Type B pancreatic cell (in vitro differentiated cells): ENCODE data around the gene GAGE12D. TPM values are rescaled to one million over a fixed set of nuclear protein-coding genes. Genes with fewer than 3 reads are reported as not detected.
A peak's percentile ranks its signal among the peaks of the same experiment; 100 is the strongest.
"Not testable (repeated sequence)": the region's sequence is repeated elsewhere in the genome, so short reads cannot be mapped to it uniquely, and the experiment has no call there.

Source experiments
- DNase-seq: peaks from one replicate; pipeline ENCODE4 v3.0.0; 2021; ENCODE audit warnings: mixed read lengths; ENCODE audit not compliant: unreplicated experiment; ENCODE audit errors: extremely low spot score
- H3K27ac Mint-ChIP-seq: 2 replicates; pipeline ENCODE4 v1.8.0; 2021; ENCODE audit warnings: mild to moderate bottlenecking, mixed read lengths
- H3K27me3 Mint-ChIP-seq: 2 replicates; pipeline ENCODE4 v1.8.0; 2021; ENCODE audit warnings: mixed read lengths
- H3K36me3 Mint-ChIP-seq: 2 replicates; pipeline ENCODE4 v1.8.0; 2021; ENCODE audit warnings: mixed read lengths
- H3K4me1 Mint-ChIP-seq: one replicate; pipeline ENCODE4 v1.8.0; 2021; ENCODE audit warnings: mixed read lengths; ENCODE audit not compliant: unreplicated experiment
- H3K4me3 Mint-ChIP-seq: 2 replicates; pipeline ENCODE4 v1.8.0; 2021; ENCODE audit warnings: mild to moderate bottlenecking, mixed read lengths
- H3K9me3 Mint-ChIP-seq: 2 replicates; pipeline ENCODE4 v1.8.0; 2021; ENCODE audit warnings: mixed read lengths
- long read RNA-seq: library from polyadenylated mRNA; unstranded; transcript quantifications from one replicate; pipeline ENCODE4 v2.0.0, GENCODE V29; 2020
- total RNA-seq: library from RNA; stranded (reverse); gene quantifications from 2 replicates; pipeline ENCODE4 v1.2.1, GENCODE V29; 2021; ENCODE audit warnings: low replicate concordance

The GAGE12D gene
- not detected in 2 replicates for total RNA-seq
- long read RNA-seq: 0 reads

DNA sequence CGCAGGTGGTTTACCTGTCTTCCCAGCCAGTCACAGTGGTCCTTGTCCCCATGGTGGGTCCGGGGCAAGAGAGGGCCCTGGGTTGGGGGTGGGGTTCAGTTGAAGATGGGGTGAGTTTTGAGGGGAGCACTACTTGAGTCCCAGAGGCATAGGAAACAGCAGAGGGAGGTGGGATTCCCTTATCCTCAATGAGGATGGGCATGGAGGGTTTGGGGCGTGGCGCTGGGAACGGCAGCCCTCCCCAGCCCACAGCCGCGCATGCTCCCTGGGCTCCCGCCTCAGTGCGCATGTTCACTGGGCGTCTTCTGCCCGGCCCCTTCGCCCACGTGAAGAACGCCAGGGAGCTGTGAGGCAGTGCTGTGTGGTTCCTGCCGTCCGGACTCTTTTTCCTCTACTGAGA lies at the start of gene GAGE12D:
TSS of gene GAGE12D (plus strand) at position 301 of the 400 bp plus-strand sequence. CDS start 1,155 bp downstream, outside the sequence.
- not testable (repeated sequence) for H3K4me3 Mint-ChIP-seq, H3K36me3 Mint-ChIP-seq, DNase-seq, H3K9me3 Mint-ChIP-seq, H3K27me3 Mint-ChIP-seq, H3K27ac Mint-ChIP-seq, H3K4me1 Mint-ChIP-seq

GRCh38 chrX:49531877-49532276 lies 9.7 kb upstream of the GAGE12D start, which contains the start of gene GAGE12C:
GAGE12C (plus strand) TSS chrX:49532177; CDS start chrX:49533332, 1,155 bp downstream.
- not testable (repeated sequence) for H3K9me3 Mint-ChIP-seq, H3K4me3 Mint-ChIP-seq, H3K36me3 Mint-ChIP-seq, DNase-seq, H3K27me3 Mint-ChIP-seq, H3K4me1 Mint-ChIP-seq, H3K27ac Mint-ChIP-seq

DNA sequence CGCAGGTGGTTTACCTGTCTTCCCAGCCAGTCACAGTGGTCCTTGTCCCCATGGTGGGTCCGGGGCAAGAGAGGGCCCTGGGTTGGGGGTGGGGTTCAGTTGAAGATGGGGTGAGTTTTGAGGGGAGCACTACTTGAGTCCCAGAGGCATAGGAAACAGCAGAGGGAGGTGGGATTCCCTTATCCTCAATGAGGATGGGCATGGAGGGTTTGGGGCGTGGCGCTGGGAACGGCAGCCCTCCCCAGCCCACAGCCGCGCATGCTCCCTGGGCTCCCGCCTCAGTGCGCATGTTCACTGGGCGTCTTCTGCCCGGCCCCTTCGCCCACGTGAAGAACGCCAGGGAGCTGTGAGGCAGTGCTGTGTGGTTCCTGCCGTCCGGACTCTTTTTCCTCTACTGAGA lies 9.5 kb downstream of the GAGE12D start, which contains the start of gene GAGE12E:
TSS of gene GAGE12E (plus strand) at position 301 of the 400 bp plus-strand sequence. CDS start 1,155 bp downstream, outside the sequence.
- not testable (repeated sequence) for H3K27ac Mint-ChIP-seq, H3K4me3 Mint-ChIP-seq, H3K9me3 Mint-ChIP-seq, DNase-seq, H3K36me3 Mint-ChIP-seq, H3K4me1 Mint-ChIP-seq, H3K27me3 Mint-ChIP-seq

DNA sequence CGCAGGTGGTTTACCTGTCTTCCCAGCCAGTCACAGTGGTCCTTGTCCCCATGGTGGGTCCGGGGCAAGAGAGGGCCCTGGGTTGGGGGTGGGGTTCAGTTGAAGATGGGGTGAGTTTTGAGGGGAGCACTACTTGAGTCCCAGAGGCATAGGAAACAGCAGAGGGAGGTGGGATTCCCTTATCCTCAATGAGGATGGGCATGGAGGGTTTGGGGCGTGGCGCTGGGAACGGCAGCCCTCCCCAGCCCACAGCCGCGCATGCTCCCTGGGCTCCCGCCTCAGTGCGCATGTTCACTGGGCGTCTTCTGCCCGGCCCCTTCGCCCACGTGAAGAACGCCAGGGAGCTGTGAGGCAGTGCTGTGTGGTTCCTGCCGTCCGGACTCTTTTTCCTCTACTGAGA lies 19.0 kb downstream of the GAGE12D start, which contains the start of gene GAGE12F:
TSS of gene GAGE12F (plus strand) at position 301 of the 400 bp plus-strand sequence. CDS start 1,155 bp downstream, outside the sequence.
- H3K36me3 Mint-ChIP-seq, H3K27me3 Mint-ChIP-seq, H3K27ac Mint-ChIP-seq: not testable (repeated sequence)

GRCh38 chrX:49568728-49569127 lies 27.2 kb downstream of the GAGE12D start:
- not testable (repeated sequence) for H3K4me3 Mint-ChIP-seq, H3K36me3 Mint-ChIP-seq, H3K4me1 Mint-ChIP-seq, H3K27ac Mint-ChIP-seq, DNase-seq, H3K9me3 Mint-ChIP-seq, H3K27me3 Mint-ChIP-seq

More for the DNA sequence above, 19.0 kb downstream of the GAGE12D start, which contains the start of gene GAGE12F:
- not testable (repeated sequence) for H3K4me1 Mint-ChIP-seq, DNase-seq, H3K9me3 Mint-ChIP-seq, H3K4me3 Mint-ChIP-seq

GRCh38 chrX:49569152-49569551 lies 27.6 kb downstream of the GAGE12D start:
- not testable (repeated sequence) for H3K9me3 Mint-ChIP-seq, H3K27ac Mint-ChIP-seq, DNase-seq, H3K27me3 Mint-ChIP-seq, H3K36me3 Mint-ChIP-seq, H3K4me1 Mint-ChIP-seq, H3K4me3 Mint-ChIP-seq

GRCh38 chrX:49570100-49570499 lies 28.6 kb downstream of the GAGE12D start, which contains the start of gene GAGE12G:
GAGE12G (plus strand) TSS chrX:49570400; CDS start chrX:49571555, 1,155 bp downstream.
- H3K4me1 Mint-ChIP-seq, DNase-seq, H3K4me3 Mint-ChIP-seq, H3K36me3 Mint-ChIP-seq, H3K9me3 Mint-ChIP-seq, H3K27me3 Mint-ChIP-seq, H3K27ac Mint-ChIP-seq: not testable (repeated sequence)

GRCh38 chrX:49579649-49580048 lies 38.1 kb downstream of the GAGE12D start, which contains the start of gene GAGE12H:
GAGE12H (plus strand) TSS chrX:49579949; CDS start chrX:49581104, 1,155 bp downstream.
- H3K27ac Mint-ChIP-seq, H3K9me3 Mint-ChIP-seq, H3K36me3 Mint-ChIP-seq, DNase-seq, H3K27me3 Mint-ChIP-seq, H3K4me1 Mint-ChIP-seq, H3K4me3 Mint-ChIP-seq: not testable (repeated sequence)

GRCh38 chrX:49589196-49589595 lies 47.7 kb downstream of the GAGE12D start, which contains the start of gene GAGE2A:
GAGE2A (plus strand) TSS chrX:49589496; CDS start chrX:49590651, 1,155 bp downstream.
- not testable (repeated sequence) for H3K36me3 Mint-ChIP-seq, H3K4me3 Mint-ChIP-seq, H3K9me3 Mint-ChIP-seq, H3K4me1 Mint-ChIP-seq, DNase-seq, H3K27me3 Mint-ChIP-seq, H3K27ac Mint-ChIP-seq

DNA sequence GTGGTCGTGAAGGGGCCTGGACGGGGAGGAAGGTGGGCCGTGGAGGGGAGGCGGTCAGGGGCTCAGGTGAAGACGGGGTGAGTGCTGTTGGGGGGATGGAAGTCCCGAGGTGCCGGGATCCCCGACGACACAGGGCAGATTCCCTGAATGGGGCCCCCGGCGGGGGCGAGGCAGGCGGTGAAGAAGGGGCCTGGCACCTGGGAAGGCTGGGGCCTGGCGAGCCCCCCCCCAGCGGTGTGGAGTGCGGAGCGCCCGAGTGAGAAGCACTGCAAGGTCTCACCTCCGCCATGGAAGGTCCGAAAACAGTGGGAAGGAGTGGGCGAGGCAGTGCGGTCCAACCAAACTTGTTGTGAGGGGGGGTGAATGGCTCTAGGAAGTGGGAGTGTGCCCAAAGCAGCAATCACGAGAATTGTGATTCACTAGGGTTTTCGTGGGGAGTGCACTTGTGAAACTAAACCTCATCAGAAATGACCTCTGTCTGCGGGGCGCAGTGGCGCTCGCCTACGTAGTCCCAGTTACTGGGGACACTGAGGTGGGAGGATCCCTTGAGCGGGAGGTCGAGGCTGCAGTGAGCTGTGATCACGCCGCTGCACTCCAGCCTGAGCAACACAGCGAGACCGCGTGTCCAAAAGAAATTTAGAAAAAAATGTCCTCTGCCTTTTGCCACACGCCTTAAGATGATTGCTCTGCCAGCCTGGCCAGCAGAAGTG lies 48.4 kb downstream of the GAGE12D start:
- H3K4me1 Mint-ChIP-seq, H3K27ac Mint-ChIP-seq, H3K9me3 Mint-ChIP-seq, H3K4me3 Mint-ChIP-seq, H3K27me3 Mint-ChIP-seq, H3K36me3 Mint-ChIP-seq: not testable (repeated sequence)
- DNase-seq: peak; percentile 82

- not testable (repeated sequence) for H3K4me1 Mint-ChIP-seq, H3K27ac Mint-ChIP-seq, H3K4me3 Mint-ChIP-seq, H3K36me3 Mint-ChIP-seq, DNase-seq, H3K9me3 Mint-ChIP-seq, H3K27me3 Mint-ChIP-seq
Measured at GRCh38 chrX:49590488-49590887, 49.0 kb downstream of the GAGE12D start.
